ENCODE results near the gene KRT8.

The KRT8 gene

GRCh38 chr12:52877242-52877641, 27.6 kb downstream of the KRT8 start:
- Histone ChIP-seq H3K9me3 (no peaks in the 10 kb centered on the region), H3K27me3 (peaks cover 0 to 3% of the 10 kb centered on the region in 2 donors), H3K4me1 (peaks cover 0 to 33% (median 21%) of the 10 kb centered on the region in 4 donors), H3K4me3 (no peak overlapping the region), H3K36me3 (no peaks in the 10 kb centered on the region), H3K27ac (no peak overlapping the region)
- TF ChIP-seq CTCF (IDR thresholded peaks at IDR 0.05), result no peak
- DNase-seq, result no peak
- intact Hi-C loops (cut with DNase I; ENCODE audit: low total_unique reads), result loop anchor here (5.0 kb wide), 1 partner anchor 720 kb away; no protein-coding TSS in a partner anchor

GRCh38 chr12:52876372-52876771, 28.5 kb downstream of the KRT8 start:
- H3K27me3 ChIP-seq, result no peaks in the 10 kb centered on the region
- no peaks in the 10 kb centered on the region for H3K36me3 ChIP-seq
- no peak overlapping the region for H3K27ac ChIP-seq
- no peak for DNase-seq
- peaks cover 0 to 40% (median 26%) of the 10 kb centered on the region in 4 donors for H3K4me1 ChIP-seq
- TF ChIP-seq CTCF (IDR thresholded peaks at IDR 0.05), result no peak
- H3K4me3 ChIP-seq, result no peak overlapping the region
- H3K9me3 ChIP-seq, result no peaks in the 10 kb centered on the region
- intact Hi-C loops (cut with DNase I; ENCODE audit: low total_unique reads), result loop anchor here (5.0 kb wide), 1 partner anchor 719 kb away; no protein-coding TSS in a partner anchor

GRCh38 chr12:52874573-52875435, 30.1 kb downstream of the KRT8 start:
- H3K4me3 ChIP-seq, result peak overlapping the region; percentile 57

GRCh38 chr12:52873832-52874572, 30.9 kb downstream of the KRT8 start:
- no peak for TF ChIP-seq CTCF (IDR thresholded peaks at IDR 0.05)
- intact Hi-C loops (cut with DNase I; ENCODE audit: low total_unique reads), result no loop called here
- peaks cover 0 to 39% (median 26%) of the 10 kb centered on the region in 4 donors for H3K4me1 ChIP-seq
- H3K9me3 ChIP-seq, result no peaks in the 10 kb centered on the region
- H3K4me3 ChIP-seq, result peak overlapping the region; percentile 57
- no peaks in the 10 kb centered on the region for H3K27me3 ChIP-seq
- H3K36me3 ChIP-seq, result no peaks in the 10 kb centered on the region
- peak overlapping the region; percentile 83 to 85 for H3K27ac ChIP-seq
- DNase-seq, result peak; percentile 88 to 92

More at GRCh38 chr12:52874573-52875435, 30.1 kb downstream of the KRT8 start:
- Histone ChIP-seq H3K27ac (peak overlapping the region; percentile 83 to 85), H3K27me3 (no peaks in the 10 kb centered on the region), H3K9me3 (no peaks in the 10 kb centered on the region), H3K36me3 (no peaks in the 10 kb centered on the region), H3K4me1 (peaks cover 0 to 47% (median 30%) of the 10 kb centered on the region in 4 donors)
- intact Hi-C loops (cut with DNase I; ENCODE audit: low total_unique reads), result loop anchor here (5.0 kb wide), 1 partner anchor 718 kb away; no protein-coding TSS in a partner anchor
- no peak for DNase-seq
- no peak for TF ChIP-seq CTCF (IDR thresholded peaks at IDR 0.05)

- Histone ChIP-seq H3K9me3 (no peaks in the 10 kb centered on the region), H3K4me1 (peaks cover 0 to 34% (median 25%) of the 10 kb centered on the region in 4 donors), H3K27ac (peak overlapping the region; percentile 83 to 85), H3K36me3 (no peaks in the 10 kb centered on the region), H3K27me3 (no peaks in the 10 kb centered on the region), H3K4me3 (peak overlapping the region; percentile 57)
- intact Hi-C loops (cut with DNase I; ENCODE audit: low total_unique reads), result no loop called here
- no peak for TF ChIP-seq CTCF (IDR thresholded peaks at IDR 0.05)
- no peak for DNase-seq
Observed at GRCh38 chr12:52873513-52873831, 31.4 kb downstream of the KRT8 start.

Measured in tibial artery (tissue), 4 donors.